Right renal pelvis (tissue), 4 donors: Measurements from ENCODE around the gene KIF27. TPM values are rescaled to one million over a fixed set of nuclear protein-coding genes. Genes with fewer than 3 reads are reported as not detected.
"Not testable (repeated sequence)": the region's sequence is repeated elsewhere in the genome, so short reads cannot be mapped to it uniquely, and the experiment has no call there.

Experiments used
- DNase-seq, 4 donors: peaks; one replicate each; pipeline ENCODE4 v3.0.0-alpha.2; 2013; ENCODE audit warnings: low read depth in 4 of 4, low spot score in 3 of 4, missing footprints in 1 of 4
- polyA plus RNA-seq, 4 donors: library from polyadenylated mRNA; unstranded; fragments of 120-200 nt; gene quantifications; one replicate each; pipeline ENCODE4 v1.2.1, GENCODE V29; 2013; ENCODE audit not compliant: insufficient read length in 4 of 4

Gene KIF27
- polyA plus RNA-seq, 4 donors = 16.0 to 21.2 (median 19.3) TPM

DNA sequence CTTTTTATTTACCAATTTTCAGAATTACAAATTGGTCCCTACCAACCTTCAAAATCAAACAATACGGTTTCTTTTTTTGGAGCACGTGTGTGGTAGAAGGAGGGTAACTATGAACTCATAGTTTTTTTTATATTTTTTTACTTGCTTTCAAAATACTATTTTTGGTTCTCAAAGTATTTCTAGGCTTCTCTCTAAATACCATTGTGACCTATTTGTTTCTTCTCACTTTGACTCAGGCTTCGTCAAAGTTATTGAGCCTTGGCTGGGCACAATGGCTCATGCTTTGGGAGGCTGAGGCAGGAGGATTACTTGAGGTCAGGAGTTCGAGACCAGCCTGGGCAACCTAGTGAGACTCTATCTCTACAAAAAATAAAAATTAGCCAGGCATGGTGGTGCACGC, 11.6 kb upstream of the KIF27 start:
- DNase-seq = no peak

DNA sequence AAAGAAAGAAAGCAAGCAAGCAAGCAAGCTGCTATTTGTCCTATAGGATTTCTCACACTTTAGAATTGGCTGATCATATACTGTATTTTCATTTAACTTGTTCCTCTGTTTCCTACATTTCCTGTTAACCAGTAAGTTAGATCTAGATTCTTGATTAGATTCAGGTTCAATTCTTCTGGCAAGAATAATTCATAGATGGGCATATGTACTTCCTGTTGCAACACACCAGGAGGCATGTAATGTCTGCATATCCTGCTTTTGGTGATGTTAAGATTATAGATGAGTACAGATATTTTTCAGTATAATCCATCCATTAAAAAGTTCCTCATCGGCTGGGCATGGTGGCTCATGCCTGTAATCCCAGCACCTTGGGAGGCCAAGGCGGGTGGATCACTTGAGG, 10.8 kb upstream of the KIF27 start:
- DNase-seq = no peak

DNA sequence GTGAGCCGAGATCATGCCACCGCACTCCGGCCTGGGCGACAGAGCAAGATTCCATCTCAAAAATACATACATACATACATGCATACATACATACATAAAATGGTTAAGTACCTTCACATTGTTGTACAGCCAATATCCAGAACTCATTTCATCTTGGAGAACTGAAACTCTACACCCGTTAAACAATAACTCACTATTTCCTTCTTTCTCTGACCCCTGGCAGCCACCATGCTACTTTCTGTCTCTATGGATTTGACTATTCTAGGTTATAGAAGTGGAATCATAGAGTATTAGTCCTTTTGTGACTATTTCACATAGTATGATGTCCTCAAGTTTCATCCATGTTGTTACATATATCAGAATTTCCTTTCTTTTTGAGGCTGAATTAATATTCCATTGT, 9.6 kb upstream of the KIF27 start:
- no peak for DNase-seq

DNA sequence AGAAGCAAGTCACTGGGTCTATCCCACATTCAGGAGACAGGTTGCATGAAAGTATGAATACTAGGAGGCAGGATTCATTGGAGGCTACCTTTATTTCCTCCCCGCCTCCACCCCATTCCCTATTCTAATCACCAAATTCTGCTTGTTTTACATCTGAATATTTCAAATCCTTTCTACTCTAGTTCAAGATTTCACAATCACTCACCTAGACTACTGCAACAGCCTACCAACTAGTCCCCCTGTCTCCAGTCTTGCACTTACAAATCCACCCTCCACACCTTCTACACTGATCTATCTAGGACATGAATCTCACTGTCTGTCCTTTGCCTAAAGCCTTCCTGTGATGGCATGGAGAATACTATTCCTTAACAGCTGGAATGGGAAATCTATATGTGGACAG, 6.4 kb upstream of the KIF27 start:
- DNase-seq = no peak

DNA sequence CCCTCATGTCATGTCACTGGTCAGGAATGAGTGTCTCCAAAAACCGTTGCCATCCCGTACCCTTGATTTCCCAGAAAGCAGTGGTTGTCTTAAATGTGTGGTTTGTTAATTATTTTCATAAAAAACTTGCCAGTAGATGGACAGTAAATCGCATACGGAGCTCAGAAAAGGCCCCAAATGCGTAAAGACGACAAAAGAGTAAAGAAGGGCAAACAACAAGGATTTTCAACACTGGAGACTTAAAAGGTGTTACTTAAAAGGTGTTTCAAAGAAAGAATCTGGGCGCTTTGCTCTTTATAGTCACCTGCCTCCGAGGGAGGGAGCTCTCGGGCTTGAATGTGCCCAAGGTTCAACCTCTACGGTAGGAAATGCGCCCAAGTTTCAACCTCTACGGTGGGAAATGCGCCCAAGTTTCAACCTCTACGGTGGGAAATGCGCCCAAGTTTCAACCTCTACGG, 734 bp downstream of the KIF27 start:
- peak in 3 of 4 donors; percentile 47 to 66 (median 48) for DNase-seq

DNA sequence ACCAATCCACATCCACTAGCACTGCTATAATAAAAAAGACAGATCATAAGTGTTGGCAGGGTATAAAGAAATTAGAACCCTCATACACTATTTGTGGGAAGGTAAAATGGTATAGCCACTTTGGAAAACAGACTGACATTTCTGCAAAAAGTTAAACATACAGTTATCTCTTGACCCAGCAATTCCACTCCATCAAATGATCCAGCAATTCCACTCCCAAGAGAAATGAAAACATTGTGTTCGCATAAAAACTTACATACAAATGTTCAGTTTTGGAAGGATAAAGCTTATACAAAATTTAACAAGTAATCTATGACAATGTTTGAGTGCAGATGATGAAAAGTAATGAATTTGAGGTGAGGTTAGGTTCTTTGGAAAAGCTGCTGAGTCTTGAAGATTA, 2.1 kb downstream of the KIF27 start:
- DNase-seq = no peak

DNA sequence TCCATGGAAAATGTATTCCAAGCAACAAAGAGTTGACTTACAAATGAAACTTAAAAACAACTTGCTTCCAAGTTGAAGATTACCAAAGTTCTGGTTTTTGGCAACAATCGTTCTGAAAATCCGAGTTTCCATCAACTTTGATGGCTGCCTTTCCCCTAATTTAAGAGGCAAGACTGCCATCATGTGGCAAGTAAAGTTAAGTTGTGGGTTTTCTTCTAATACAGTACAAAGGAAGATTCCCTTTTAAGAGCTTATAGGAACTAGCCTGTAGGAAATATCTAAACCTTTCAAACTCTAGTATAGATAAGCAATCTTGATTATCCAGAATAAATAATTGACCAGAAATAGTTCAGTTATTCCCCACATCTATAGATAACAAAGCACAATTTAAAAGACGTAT, 9.0 kb downstream of the KIF27 start:
- DNase-seq = not testable (repeated sequence)

DNA sequence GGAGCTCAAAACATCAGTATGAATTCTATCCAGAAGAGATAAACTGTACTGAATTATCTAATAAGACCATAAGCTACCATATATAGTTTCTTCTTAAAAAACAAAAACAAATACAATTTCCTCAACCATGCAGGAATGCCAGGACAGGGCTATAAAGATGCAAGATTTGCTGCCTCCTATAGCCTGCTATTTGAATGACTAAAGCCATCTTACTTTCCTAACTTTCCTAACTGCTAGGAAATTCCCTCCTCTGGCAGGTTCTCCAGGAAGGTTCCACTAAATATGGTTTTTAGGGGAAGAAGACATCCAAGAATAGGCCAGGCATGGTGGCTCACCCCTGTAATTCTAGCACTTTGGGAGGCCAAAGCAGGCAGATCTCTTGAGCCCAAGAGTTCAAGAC, 15.1 kb downstream of the KIF27 start:
- no peak for DNase-seq

DNA sequence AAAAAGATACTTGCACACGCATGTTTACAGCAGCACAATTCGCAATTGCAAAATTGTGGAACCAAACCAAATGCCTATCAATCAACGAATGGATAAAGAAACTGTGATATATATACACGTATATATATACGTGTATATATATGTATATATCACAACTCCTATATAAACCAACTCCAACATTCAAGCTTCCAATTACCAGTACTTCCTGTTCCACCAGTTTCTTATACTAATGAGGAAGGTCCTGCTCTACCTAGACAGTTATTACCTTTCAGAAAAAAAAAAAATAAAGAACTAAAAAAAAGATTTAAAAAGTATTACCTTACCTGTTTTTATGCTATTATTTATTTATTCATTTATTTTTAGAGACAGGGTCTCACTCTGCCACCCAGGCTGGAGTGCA, 20.6 kb downstream of the KIF27 start:
- DNase-seq = not testable (repeated sequence)

DNA sequence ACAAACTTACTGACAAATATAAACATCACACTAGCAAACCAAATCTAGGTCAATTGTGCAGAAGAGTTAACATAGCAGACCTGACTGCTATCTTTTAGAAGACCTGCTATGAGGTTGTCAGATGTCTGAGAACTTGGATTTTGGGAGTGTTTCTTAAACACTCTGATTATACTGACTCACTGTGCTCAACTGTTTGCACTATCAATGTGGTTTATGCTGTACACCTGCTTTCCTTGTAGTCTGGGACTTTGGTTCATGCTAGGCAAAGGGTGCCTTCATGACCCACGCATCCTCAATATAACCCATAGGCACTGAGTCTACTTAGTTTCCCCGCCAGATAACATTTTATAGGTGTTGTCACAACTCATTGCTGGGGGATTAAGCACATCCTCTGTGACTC, 26.9 kb downstream of the KIF27 start:
- not testable (repeated sequence) for DNase-seq

DNA sequence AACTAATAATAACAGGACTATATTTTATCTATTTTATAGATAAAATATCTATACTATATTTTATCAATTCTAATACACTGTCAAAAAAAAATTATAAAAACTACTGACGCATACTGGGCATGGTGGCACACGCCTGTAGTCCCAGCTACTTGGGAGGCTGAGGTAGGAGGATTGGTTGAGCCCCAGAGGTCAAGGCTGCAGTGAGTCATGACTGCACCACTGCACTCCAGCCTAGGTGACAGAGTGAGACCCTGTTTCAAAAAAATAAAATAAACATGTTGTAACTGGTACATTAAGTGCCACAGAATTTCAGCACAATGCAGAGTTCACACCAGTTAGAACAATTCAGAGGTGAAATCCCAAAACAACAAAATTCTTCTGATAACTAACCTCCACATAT, 34.7 kb downstream of the KIF27 start:
- not testable (repeated sequence) for DNase-seq

DNA sequence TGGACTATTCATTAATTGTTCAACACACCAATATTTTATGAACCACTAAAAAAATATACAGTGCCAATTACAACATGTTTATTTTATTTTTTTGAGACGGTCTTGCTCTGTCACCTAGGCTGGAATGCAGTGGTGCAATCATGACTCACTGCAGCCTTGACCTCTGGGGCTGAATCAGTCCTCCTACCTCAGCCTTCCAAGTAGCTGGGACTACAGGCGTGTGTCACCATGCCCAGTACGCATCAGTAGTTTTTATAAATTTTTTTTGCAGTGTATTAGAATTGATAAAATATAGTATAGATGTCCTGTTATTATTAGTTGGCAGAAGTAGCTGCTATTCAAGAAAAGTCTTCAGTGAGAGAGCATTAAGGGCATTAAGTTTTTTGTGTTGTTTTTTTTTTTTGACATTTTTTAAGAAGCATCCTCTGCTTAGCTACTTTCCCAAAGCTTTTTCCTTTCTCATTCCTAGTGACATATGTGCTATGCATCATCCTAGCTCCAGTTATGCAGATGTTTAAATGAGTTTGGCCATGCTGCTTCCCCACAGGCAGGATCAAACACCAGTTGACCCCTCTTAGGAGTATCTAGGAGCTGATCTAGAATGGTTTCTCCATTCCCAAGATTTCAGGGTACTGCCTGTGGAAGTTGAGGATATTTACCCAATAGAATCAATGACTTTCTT, 35.5 kb downstream of the KIF27 start:
- not testable (repeated sequence) for DNase-seq

DNA sequence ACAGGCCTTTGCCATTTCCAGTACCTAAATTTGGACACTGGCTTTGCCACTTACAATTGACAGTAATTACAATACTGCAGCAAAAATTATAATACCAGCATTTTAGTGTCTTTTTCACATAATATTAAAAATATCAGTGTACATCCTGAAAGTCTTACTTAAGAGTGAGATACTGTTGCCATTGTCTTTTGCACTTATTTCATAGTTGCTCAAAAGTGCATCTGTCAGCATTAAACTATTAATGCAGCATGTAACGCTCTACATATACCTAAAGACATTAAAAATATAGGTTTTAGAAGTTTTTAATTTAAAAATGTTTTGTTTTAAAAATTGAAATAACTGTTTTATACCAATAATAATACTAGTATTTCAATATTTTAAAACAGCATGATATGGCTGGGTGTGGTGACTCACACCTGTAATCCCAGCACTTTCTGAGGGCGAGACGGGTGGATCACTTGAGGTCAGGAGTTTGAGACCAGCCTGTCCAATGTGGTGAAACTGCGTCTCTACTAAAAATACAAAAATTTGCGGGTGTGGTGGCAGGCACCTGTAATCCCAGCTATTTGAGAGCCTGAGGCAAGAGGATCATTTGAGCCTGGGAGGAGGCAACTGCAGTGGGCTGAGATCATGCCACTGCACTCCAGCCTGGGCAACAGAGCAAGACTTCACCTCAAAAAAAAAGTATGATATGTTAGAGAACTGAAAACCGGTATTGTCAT, 39.4 kb downstream of the KIF27 start:
- not testable (repeated sequence) for DNase-seq

DNA sequence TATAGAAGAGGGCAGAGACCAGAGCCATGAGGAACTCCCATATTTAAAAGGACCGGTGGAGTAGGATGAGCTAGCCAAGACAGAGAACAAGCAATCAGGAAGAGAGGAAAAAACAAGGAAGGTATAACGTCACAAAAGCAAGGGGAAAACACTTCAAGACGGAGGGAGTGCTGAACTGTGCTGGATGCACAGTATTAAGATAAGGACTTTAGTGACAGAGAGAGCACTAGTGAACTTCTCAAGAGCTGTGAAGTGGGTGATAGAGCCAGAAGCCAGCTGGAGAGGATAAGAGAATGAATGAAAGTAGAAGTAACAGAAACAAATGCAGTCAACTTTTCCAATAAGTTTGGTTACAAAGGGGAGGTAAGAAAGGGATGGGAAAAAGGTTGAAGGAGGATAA, 45.7 kb downstream of the KIF27 start:
- DNase-seq = not testable (repeated sequence)

DNA sequence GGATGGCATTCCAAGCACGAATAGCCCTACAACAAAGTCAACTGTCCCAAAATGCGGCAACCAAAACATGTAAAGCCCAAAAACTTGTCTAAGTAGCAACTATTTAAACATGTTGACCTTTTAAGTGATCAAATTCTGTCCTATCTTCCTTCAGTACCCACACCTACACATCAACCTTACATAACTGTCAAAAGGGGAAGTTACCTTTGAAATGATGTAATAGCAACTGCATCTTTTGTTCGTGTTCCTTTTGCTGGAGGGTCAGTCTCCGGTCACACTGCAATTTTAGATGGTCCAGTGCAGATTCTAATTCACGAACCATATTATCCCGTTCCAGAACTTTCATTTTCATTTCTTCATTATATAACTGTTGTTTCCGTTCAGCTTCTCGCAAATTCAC, 71.3 kb downstream of the KIF27 start:
- not testable (repeated sequence) for DNase-seq

DNA sequence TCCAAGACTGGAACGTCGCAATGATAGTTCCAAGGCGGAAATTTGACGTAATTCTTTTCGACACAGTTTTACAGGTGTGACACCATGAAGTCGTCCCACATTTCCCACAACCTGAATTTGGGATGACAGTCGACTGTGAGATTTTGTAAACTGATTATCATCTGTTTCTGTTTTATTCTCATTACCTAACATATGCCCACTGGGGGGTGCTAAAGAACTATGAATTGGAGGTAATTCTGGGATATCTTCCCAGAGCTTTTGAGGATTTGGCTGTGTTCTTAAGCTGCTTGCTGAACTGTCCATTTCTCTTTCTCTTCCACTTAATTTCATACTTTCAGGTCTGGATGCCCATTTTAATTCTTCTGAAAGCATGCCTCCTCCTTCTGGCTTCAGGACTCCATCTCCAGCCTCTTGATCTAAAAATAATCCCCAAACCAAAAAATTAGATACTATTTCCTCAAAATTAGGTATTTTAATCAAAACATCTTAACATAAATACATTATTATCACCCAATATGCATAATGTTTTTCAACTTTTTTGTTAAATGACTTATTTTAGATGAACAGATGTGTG, 84.1 kb downstream of the KIF27 start:
- DNase-seq = not testable (repeated sequence)

DNA sequence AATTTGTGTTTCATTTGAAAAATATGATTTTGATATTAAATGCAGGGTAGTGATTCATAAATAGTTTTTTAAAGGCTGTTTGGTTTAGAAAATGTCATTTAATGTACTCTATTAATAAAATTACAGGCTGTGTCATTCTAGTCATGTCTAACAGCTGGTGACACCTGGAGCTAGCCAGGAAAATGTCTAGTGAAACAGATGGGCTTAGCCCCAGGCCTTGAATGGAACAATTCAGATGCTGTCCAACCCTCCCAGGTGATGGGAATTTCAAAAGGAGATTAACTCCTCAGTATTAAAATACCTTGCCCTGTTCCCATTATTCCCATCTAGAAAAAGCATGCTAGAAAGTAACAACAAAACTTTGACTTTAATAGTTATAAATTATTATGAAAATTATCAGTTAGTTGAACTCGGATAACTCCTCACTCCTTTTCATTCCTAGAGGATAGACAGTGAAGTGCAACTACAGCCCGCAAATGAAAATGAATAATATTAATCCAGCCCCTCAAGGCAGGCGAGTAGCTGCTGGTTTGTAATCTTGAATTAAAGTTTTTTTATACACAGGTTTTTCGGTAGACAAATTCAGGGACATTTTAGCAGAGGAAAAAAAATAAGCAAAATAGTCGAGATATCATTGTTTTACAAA, 90.7 kb downstream of the KIF27 start:
- not testable (repeated sequence) for DNase-seq

DNA sequence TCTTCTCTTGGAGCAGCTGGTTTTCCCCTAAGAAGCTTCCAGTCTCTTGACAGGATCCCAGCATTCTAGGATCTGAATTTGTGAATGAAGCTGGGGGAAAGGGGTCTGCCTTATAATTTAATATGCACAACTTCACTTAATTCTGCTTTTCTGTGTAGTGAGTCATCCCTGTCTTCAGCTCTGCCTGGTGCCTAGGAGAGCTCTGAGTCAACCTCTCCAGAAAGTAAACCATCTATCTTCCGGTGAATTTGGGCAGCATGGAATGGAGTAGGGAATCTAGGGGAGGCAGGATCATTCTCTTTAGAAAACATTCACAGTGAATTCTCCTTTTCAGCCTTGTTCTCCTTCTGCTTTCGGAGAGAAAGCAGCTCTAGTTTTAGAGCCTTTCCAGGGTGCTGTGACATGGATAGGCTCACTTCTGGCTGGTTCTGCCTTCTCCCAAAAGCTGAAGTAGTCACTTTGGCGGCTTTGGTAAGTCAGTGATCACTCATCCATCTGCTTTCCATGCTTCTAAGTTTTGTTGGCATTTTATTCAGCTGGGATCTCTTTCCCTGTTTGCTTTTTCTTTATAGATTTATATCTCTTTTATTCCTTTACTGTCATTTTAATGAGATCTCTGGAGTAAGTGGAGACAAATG, 96.1 kb downstream of the KIF27 start:
- not testable (repeated sequence) for DNase-seq

DNA sequence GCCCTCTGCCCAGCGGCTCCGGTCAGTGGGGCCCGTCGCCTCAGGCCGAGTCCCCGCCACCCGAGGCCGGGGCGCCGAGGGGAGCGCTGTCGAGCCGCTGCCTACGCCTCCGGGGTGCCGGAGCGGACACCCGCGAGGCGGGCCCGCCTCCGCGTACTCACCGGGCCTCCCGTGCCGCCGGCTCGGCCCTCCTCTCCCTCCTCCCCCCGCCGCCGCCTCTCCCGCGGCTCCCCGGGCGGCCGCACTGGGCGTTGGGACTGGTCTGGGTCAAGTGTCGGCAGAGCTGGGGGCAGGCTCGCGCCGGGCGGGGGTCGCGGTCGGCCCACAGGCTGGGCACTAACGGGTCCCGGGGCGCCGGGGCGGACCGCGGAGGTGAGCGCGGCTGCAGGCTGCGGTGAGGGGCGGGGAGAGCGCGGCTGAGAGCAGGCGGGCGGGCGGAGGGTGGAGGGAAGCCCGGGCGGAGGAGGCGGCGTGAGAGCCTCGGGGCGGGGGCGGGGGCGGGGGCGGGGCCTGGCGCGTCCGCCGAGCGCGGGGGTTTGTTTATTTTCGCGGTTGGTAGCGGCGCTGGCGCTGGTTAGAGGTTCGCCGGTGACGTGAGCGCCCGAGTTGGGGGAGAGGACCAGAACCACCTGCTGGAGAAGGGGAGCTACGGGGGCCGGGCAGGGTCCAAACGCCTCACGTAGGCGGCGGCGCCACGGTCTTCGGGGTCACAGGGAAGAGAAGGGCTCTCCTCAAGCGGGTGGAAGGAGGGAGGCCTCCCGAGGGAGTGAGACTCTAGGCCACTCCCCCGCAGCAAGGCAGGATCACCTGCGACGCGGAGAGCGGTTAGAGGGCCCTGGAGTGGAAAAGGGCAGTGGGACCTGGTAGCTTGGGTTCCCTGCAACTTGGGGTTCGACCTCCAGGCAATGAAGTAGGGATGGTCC, 103.6 kb downstream of the KIF27 start, which contains the start of gene GKAP1:
Gene GKAP1, minus strand, starts transcription at position 414 of the 923 bp plus-strand sequence. CDS start 11,252 bp downstream, outside the sequence.
- peak; percentile 14 to 43 (median 32) for DNase-seq

DNA sequence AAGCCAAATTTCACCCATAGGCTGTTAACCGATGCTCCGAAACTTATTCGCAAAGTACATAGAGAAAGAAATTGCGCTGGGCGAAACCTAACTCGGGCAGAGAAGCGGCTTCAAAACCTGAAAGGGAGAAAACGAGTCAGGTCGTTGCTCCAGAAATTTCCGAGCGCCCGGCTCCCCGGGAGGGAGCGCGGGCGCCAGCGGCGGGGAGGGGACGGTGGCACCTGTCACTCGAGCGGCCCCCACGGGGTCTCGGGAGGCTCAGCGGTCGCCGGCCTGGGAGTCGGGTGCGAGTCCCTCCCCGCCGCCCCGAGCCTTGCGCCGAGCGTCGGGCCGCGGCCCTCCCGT, 104.2 kb downstream of the KIF27 start:
- DNase-seq = peak in 1 of 4 donors; percentile 8
